SK-N-MC (cell line): ENCODE data around the gene SNX12.
A peak's percentile ranks its signal among the peaks of the same experiment; 100 is the strongest.

ENCODE experiments used
- DNase-seq: peaks from one replicate; pipeline ENCODE4 v3.0.0-alpha.2; 2011; ENCODE audit warnings: low read depth, low spot score
- H3K27ac ChIP-seq: fragments of 200-600 bp; sonication (generic); 2 replicates; pipeline ENCODE4 v1.5.1; 2016; ENCODE audit warnings: mixed run types
- H3K36me3 ChIP-seq: fragments of 200-600 bp; sonication (generic); 2 replicates; pipeline ENCODE4 v1.6.1; 2017; ENCODE audit warnings: antibody characterized with exemption, low read length, mixed read lengths; ENCODE audit not compliant: insufficient read depth
- H3K4me3 ChIP-seq: fragments of 200-600 bp; sonication (generic); 2 replicates; pipeline ENCODE4 v1.5.1; 2016
- H3K9ac ChIP-seq: fragments of 200-600 bp; sonication (generic); 2 replicates; pipeline ENCODE4 v1.8.0; 2017; ENCODE audit warnings: mixed run types, mixed read lengths; ENCODE audit not compliant: insufficient read length
- H3K9me3 ChIP-seq: fragments of 200-600 bp; sonication (generic); 2 replicates; pipeline ENCODE4 v1.6.1; 2017; ENCODE audit warnings: low read depth, mild to moderate bottlenecking, antibody characterized with exemption, low read length, moderate library complexity, mixed read lengths
- EZH2 ChIP-seq: fragments of 200-600 bp; sonication (generic); IDR thresholded peaks from one replicate; pipeline ENCODE4 v1.6.1; 2017; ENCODE audit warnings: antibody characterized with exemption
- FOXP2 ChIP-seq: optimal IDR thresholded peaks from 2 replicates; pipeline ENCODE3; 2011; ENCODE audit warnings: mild to moderate bottlenecking, moderate library complexity; ENCODE audit not compliant: insufficient read depth; ENCODE audit errors: extremely low read length, control extremely low read depth
- POLR2AphosphoS5 ChIP-seq: IDR thresholded peaks from 2 replicates; pipeline ENCODE4 v1.6.1; 2012; ENCODE audit warnings: mild to moderate bottlenecking, low read depth, low read length, borderline replicate concordance

The SNX12 gene

DNA sequence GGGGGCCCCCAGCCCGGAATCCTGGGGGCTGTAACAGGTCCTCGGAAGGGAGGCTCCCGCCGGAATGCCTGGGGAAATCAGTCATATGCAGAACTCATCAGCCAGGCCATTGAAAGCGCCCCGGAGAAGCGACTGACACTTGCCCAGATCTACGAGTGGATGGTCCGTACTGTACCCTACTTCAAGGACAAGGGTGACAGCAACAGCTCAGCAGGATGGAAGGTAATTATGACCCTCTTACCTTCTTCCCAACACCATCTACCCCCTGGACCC, 28.6 kb upstream of the SNX12 start:
- Histone ChIP-seq H3K36me3 (no peaks in the 10 kb centered on the region), H3K4me3 (peak overlapping the region; percentile 77), H3K9me3 (no peaks in the 10 kb centered on the region), H3K27ac (no peak overlapping the region), H3K9ac (peak overlapping the region; percentile 53)
- TF ChIP-seq FOXP2 (no peak), POLR2AphosphoS5 (no peak), EZH2 (no peak)
- no peak for DNase-seq

DNA sequence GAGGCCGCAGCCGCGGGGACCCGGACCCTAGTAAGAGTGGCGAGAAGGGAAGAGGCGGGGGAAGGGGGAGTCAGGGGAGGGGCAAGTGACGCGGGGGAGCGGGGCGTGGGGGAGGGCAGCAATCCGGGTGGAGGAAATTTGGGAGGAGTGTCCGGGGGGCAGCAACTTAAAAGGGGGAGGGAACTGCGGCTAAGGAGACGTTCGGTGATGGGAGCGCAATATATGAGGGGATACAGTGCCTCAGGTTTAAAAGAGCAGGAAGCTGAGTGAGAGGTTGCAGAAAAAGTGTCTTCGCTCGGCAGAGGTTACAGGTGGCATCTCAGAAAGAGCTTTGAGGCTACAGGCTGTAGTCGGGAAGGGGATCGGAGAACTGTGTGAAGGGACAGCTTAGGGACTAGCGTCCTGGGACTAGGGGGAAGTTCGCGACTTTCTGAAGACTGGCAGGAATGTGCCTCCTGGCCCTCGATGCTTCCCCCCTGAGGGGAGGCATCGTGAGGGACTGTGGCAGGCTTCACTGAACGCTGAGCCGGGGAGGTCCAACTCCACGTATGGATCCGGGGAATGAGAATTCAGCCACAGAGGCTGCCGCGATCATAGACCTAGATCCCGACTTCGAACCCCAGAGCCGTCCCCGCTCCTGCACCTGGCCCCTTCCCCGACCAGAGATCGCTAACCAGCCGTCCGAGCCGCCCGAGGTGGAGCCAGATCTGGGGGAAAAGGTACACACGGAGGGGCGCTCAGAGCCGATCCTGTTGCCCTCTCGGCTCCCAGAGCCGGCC, 28.0 kb upstream of the SNX12 start:
- peak overlapping the region; percentile 77 for H3K4me3 ChIP-seq
- peak overlapping the region; percentile 53 for H3K9ac ChIP-seq
- H3K27ac ChIP-seq = no peak overlapping the region
- TF ChIP-seq POLR2AphosphoS5 (no peak), FOXP2 (no peak), EZH2 (no peak)
- no peaks in the 10 kb centered on the region for H3K36me3 ChIP-seq
- H3K9me3 ChIP-seq = no peaks in the 10 kb centered on the region
- DNase-seq = no peak

DNA sequence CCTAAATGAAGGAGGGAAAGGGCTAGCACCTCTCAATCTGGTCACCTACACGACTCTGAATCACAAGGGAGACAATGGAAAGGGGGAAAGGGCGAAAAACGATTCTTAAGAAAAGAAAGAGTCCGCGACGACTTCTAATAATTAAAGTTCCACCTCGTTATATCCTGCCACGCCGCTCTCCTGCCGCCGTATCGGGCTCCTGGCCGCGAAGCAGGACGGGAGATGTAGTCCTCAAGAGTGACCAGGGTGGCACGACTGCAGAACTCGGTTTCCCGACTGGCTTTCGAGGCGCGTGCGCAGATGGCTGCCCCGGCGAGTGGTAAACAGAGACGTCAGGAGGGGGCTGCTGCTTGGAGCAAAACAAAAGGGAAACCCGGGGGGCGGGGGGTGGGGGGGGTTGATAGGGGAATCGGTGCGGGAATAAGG, 27.4 kb upstream of the SNX12 start, which contains the start of gene FOXO4:
Gene FOXO4 (plus strand): TSS at position 297 of the 426 bp plus-strand sequence. CDS start 678 bp downstream, outside the sequence.
- Histone ChIP-seq H3K9me3 (no peaks in the 10 kb centered on the region), H3K27ac (no peak within 1 kb of the TSS), H3K9ac (peak within 1 kb of the TSS; percentile 74), H3K4me3 (peak within 1 kb of the TSS; percentile 77), H3K36me3 (no peaks in the 10 kb centered on the region)
- peak; percentile 68 for TF ChIP-seq POLR2AphosphoS5
- no peak for TF ChIP-seq FOXP2
- TF ChIP-seq EZH2 = no peak
- DNase-seq = no peak

DNA sequence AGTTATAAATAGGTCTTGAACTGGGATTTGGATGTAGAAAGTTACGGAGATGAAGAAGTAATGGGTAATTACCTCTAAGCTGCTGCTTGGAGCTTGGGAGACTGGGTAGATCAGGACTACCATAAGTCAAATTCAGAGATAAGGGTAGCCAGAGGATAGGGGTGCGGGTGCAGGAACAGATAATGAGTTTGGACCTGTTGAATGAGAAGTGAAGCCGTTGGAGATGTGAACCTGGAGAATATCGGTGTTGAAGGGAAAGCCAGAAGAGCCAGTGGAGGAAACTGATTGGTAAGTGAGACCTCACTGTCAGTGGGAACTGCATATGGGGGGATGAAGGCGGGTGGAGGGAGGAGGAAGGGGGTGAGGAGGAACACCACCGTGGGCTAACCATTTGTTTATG, 26.9 kb upstream of the SNX12 start:
- TF ChIP-seq POLR2AphosphoS5 = no peak
- no peak for TF ChIP-seq FOXP2
- no peak for TF ChIP-seq EZH2
- Histone ChIP-seq H3K9me3 (no peaks in the 10 kb centered on the region), H3K36me3 (no peaks in the 10 kb centered on the region), H3K27ac (no peak overlapping the region), H3K4me3 (peak overlapping the region; percentile 77), H3K9ac (peak overlapping the region; percentile 74)
- DNase-seq = no peak

DNA sequence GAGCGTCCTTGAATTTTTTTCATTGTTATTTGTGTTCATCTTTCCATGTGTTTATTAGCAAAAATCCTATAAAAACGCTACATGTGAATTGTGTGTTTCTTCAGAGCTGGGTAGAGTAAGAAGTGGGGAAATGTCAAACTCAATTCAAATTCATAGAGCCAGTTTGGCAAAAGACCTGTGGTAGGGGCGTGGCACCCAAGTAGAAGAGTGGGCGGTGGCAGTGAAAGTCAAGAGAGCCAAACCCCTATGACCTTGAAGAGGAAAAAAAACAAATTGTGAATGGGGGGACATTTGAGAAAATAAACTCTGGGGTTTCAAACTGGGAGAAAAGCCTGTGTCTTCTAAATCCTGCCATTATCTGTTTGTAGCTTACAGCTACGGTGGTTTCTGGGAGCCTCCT, 23.1 kb upstream of the SNX12 start:
- Histone ChIP-seq H3K27ac (no peak overlapping the region), H3K9ac (no peak overlapping the region), H3K9me3 (no peaks in the 10 kb centered on the region), H3K36me3 (no peaks in the 10 kb centered on the region), H3K4me3 (no peak overlapping the region)
- TF ChIP-seq EZH2 = no peak
- no peak for TF ChIP-seq POLR2AphosphoS5
- TF ChIP-seq FOXP2 = no peak
- no peak for DNase-seq

DNA sequence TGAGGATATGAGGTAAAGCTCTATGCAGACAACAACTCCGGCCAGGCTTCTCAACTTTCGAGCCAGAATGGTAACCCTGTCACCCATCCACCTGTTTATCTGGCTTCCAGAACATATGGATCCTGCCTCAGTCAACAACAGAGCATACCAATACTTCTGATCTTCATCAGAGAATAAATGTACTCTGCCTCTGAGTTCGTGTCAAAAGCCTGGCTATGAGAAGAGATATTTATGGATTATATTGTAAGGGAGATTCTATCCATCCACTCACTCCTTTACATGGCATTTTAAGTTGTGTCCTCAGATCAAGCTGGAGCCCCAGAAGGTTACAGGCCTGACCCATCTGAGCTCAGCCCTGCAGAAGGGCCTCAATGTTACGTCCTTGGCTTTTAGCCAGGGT, 17.8 kb upstream of the SNX12 start:
- Histone ChIP-seq H3K4me3 (no peak overlapping the region), H3K9me3 (no peaks in the 10 kb centered on the region), H3K36me3 (no peaks in the 10 kb centered on the region), H3K9ac (no peak overlapping the region), H3K27ac (no peak overlapping the region)
- DNase-seq = no peak
- TF ChIP-seq POLR2AphosphoS5 = no peak
- no peak for TF ChIP-seq EZH2
- TF ChIP-seq FOXP2 = no peak

DNA sequence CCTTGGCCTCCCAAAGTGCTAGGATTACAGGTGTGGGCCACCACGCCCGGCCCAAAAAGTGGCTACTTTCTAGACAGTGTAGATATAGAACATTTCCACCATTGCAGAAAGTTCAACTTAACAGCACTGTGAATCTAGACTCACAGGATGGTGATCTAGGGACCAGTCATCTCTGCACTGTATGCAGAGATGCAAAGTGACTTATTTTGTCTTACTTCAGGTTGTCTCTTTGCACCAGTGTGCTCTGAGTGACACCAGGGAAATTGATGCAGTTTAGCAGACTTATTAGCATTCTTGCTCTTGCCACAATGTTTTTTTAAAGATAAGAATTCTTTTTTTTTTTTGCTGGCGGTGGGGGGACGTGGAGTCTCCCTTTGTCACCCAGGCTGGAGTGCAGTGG, 14.7 kb upstream of the SNX12 start:
- TF ChIP-seq EZH2 (no peak), FOXP2 (no peak), POLR2AphosphoS5 (no peak)
- no peak overlapping the region for H3K9ac ChIP-seq

DNA sequence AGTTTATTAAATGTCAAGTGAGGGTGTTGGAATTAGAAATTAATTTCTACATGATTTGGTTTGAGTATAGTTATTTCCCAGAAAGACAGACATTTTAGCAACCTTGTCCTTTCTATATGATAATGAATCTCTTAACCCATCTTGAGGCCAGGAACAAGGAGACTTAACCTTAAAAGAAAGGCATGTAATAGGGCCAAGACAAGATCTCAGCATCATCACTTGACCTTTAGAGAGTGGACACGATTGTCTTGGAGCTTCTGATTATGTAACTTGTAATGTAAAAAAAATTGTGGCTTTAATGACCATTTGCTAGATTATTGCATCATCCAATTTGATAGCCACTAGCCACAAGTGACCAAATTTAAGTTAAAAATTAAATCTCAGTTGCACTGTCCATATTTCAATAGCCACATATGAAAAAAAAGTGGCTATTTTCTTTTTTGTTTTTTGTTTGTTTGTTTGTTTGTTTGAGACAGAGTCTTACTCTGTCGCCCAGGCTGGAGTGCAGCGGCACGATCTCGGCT, 14.1 kb upstream of the SNX12 start:
- H3K9ac ChIP-seq = no peak overlapping the region
- no peak for DNase-seq
- no peaks in the 10 kb centered on the region for H3K9me3 ChIP-seq
- H3K4me3 ChIP-seq = no peak overlapping the region
- no peak for TF ChIP-seq POLR2AphosphoS5
- TF ChIP-seq FOXP2 = no peak
- TF ChIP-seq EZH2 = no peak
- H3K36me3 ChIP-seq = no peaks in the 10 kb centered on the region
- H3K27ac ChIP-seq = no peak overlapping the region

More for the DNA sequence above, 14.7 kb upstream of the SNX12 start:
- Histone ChIP-seq H3K4me3 (no peak overlapping the region), H3K9me3 (no peaks in the 10 kb centered on the region), H3K27ac (no peak overlapping the region), H3K36me3 (no peaks in the 10 kb centered on the region)
- no peak for DNase-seq

DNA sequence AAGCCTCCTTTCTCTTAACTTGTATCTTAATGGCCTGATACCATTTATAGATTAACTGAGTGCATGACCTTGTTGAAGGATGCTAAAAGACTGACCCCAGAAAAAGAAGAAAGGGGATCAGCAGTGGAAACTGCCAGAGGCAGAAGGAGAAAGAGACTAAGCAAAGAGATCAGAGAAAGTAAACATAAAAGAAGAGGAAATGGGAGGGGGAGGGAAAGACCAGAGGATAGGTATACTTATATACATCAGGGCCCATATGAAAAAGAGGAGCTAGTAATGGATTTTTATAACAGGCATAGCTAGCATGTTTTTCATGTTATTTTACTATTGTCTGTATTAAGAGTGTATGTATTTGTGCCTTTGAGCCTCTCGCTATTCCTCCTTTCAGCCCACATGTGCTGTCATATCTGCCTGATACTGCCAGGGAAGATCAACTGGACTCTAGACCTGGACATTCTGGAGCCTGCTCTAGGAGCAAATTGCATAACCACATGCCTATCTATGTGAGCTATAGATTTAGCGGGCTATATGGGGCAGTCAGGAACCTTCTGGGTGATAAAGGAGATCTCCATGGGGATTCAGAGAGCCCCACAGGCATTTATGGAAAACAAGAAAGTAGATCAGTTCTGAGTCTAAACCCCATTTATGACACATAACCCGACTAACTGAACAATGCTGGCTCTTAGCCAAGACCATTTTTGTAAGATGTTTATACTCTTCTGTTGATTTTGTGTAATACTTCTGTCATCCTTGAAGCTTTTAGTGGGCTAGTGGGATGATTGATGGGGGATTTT, 13.4 kb upstream of the SNX12 start:
- TF ChIP-seq POLR2AphosphoS5 (no peak), FOXP2 (no peak), EZH2 (no peak)
- H3K27ac ChIP-seq = no peak overlapping the region
- no peaks in the 10 kb centered on the region for H3K36me3 ChIP-seq
- no peaks in the 10 kb centered on the region for H3K9me3 ChIP-seq
- DNase-seq = no peak
- no peak overlapping the region for H3K9ac ChIP-seq
- no peak overlapping the region for H3K4me3 ChIP-seq
